Smooth muscle cell (in vitro differentiated cells): Measurements from ENCODE around the gene KLHL22. TPM values are rescaled to one million over a fixed set of nuclear protein-coding genes. Genes with fewer than 3 reads are reported as not detected.

Experiments
- DNase-seq: peaks from one replicate; lab custom pipeline; 2025; ENCODE audit not compliant: unreplicated experiment; lab: John Stamatoyannopoulos, UW
- H2AFZ ChIP-seq: fragments of 200-600 bp; sonication (generic); 2 replicates; pipeline ENCODE4 v1.6.0; 2016; ENCODE audit warnings: antibody characterized with exemption, low read depth, mild to moderate bottlenecking
- H3F3A ChIP-seq: fragments of 200-600 bp; sonication (generic); 2 replicates; pipeline ENCODE4 v1.6.0; 2017; ENCODE audit warnings: antibody characterized with exemption, low read depth
- H3K27ac ChIP-seq: fragments of 200-600 bp; sonication (generic); 2 replicates; pipeline ENCODE4 v1.5.1; 2016; ENCODE audit warnings: low read depth, mild to moderate bottlenecking
- H3K27me3 ChIP-seq: fragments of 200-600 bp; sonication (generic); 2 replicates; pipeline ENCODE4 v1.6.1; 2016; ENCODE audit warnings: low read depth, mild to moderate bottlenecking
- H3K36me3 ChIP-seq: fragments of 200-600 bp; sonication (generic); 2 replicates; pipeline ENCODE4 v1.5.1; 2016; ENCODE audit warnings: low read depth
- H3K4me1 ChIP-seq: fragments of 200-600 bp; sonication (generic); 2 replicates; pipeline ENCODE4 v1.5.1; 2016; ENCODE audit warnings: low read depth
- H3K4me2 ChIP-seq: fragments of 200-600 bp; sonication (generic); 2 replicates; pipeline ENCODE4 v1.6.0; 2016; ENCODE audit warnings: mild to moderate bottlenecking
- H3K4me3 ChIP-seq: fragments of 200-600 bp; sonication (generic); 2 replicates; pipeline ENCODE4 v1.5.1; 2016; ENCODE audit warnings: mild to moderate bottlenecking
- H3K79me2 ChIP-seq: fragments of 200-600 bp; sonication (generic); 2 replicates; pipeline ENCODE4 v1.6.0; 2016; ENCODE audit warnings: low read depth, mild to moderate bottlenecking
- H3K9ac ChIP-seq: fragments of 200-600 bp; sonication (generic); 2 replicates; pipeline ENCODE4 v1.6.0; 2016; ENCODE audit warnings: low read depth
- H3K9me3 ChIP-seq: fragments of 200-600 bp; sonication (generic); replicated peaks from 2 replicates; pipeline ENCODE4 v1.5.1; 2016; ENCODE audit warnings: low read depth
- H4K20me1 ChIP-seq: fragments of 200-600 bp; sonication (generic); 2 replicates; pipeline ENCODE4 v1.6.0; 2016; ENCODE audit warnings: low read depth
- WGBS: methylation state at CpG from one replicate; pipeline ENCODE4 v1.1.7; 2016; ENCODE audit warnings: low lambda C conversion rate; 5-methylcytosine and 5-hydroxymethylcytosine counted together
- polyA plus RNA-seq: library from polyadenylated mRNA; unstranded; fragments of >200 nt; fragmentation: Nextera tagmentation; extraction: Ambion mirVana; gene quantifications from 2 replicates; pipeline ENCODE4 v1.2.1, GENCODE V29; 2016
- total RNA-seq: library from RNA; depleted of rRNA; stranded (reverse); fragments of >200 nt; gene quantifications from 2 replicates; pipeline ENCODE4 v1.2.3, GENCODE V29; 2014
- TF ChIP-seq, protein P1 (sequence below): fragments of 200-600 bp; sonication (generic); IDR thresholded peaks from 2 replicates; pipeline ENCODE4 v1.5.1; 2017; ENCODE audit warnings: borderline replicate concordance, mild to moderate bottlenecking, antibody characterized with exemption; ENCODE audit not compliant: insufficient read depth, poor library complexity, severe bottlenecking

Gene KLHL22
- total and polyA plus RNA-seq, 2 experiments from 2014 or later = 17.1 to 27.3 TPM

DNA sequence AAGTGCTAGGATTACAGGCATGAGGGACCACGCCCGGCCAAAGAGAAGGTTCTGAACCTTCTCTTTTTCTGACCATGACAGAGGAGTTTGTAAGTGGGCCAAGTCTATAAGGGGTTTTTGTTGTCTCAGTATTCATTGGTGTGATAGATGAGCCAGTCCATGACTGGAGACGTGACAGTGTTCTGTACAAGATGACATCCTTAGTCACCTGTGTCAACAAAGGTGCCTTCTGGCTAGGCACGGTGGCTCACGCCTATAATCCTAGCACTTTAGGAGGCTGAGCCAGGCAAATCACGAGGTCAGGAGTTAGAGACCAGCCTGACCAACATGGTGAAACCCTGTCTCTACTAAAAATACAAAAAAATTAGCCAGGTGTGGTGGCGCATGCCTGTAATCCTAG is 4.2 kb upstream of the KLHL22 start:
- peaks cover 4% of the 10 kb centered on the region for H4K20me1 ChIP-seq

DNA sequence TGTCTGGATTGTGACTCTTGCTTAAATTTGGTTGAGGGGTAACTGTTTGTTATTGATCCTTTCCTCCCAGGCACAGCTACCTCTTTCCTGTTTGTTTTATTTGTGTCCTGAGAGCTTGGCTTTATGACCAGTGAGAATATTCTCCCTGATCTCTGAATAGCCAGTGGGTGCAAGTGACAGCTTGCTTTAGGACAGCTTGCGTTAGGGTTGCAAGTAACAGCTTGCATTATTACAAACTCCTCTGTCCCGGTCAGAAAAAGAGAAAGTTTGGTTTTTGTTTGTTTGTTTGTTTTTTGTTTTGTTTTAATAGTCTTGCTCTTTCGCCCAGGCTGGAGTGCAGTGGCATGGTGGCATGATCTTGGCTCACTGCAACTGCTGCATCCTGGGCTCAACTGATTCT is 3.3 kb upstream of the KLHL22 start:
- no peak overlapping the region for H3K27ac ChIP-seq
- no peaks in the 10 kb centered on the region for H3K9me3 ChIP-seq
- WGBS = 70% methylated on average over 3 of the region's 3 CpGs
- no peaks in the 10 kb centered on the region for H3F3A ChIP-seq
- H3K27me3 ChIP-seq = no peaks in the 10 kb centered on the region
- no peak for DNase-seq
- H4K20me1 ChIP-seq = peaks cover 12% of the 10 kb centered on the region
- H3K9ac ChIP-seq = no peak overlapping the region
- H3K36me3 ChIP-seq = no peaks in the 10 kb centered on the region
- no peak overlapping the region for H3K4me2 ChIP-seq
- H3K4me1 ChIP-seq = peaks cover 10% of the 10 kb centered on the region
- H3K79me2 ChIP-seq = peaks cover 14% of the 10 kb centered on the region
- H3K4me3 ChIP-seq = no peak overlapping the region
- TF ChIP-seq, protein P1, sequence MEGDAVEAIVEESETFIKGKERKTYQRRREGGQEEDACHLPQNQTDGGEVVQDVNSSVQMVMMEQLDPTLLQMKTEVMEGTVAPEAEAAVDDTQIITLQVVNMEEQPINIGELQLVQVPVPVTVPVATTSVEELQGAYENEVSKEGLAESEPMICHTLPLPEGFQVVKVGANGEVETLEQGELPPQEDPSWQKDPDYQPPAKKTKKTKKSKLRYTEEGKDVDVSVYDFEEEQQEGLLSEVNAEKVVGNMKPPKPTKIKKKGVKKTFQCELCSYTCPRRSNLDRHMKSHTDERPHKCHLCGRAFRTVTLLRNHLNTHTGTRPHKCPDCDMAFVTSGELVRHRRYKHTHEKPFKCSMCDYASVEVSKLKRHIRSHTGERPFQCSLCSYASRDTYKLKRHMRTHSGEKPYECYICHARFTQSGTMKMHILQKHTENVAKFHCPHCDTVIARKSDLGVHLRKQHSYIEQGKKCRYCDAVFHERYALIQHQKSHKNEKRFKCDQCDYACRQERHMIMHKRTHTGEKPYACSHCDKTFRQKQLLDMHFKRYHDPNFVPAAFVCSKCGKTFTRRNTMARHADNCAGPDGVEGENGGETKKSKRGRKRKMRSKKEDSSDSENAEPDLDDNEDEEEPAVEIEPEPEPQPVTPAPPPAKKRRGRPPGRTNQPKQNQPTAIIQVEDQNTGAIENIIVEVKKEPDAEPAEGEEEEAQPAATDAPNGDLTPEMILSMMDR = no peak
- H2AFZ ChIP-seq = no peak overlapping the region

More for the DNA sequence above, 4.2 kb upstream of the KLHL22 start:
- H3K36me3 ChIP-seq = no peaks in the 10 kb centered on the region
- no peak overlapping the region for H2AFZ ChIP-seq
- 88% methylated on average over 7 of the region's 7 CpGs for WGBS
- H3K27me3 ChIP-seq = no peaks in the 10 kb centered on the region
- H3K9ac ChIP-seq = no peak overlapping the region
- H3K27ac ChIP-seq = no peak overlapping the region
- H3K9me3 ChIP-seq = no peaks in the 10 kb centered on the region
- H3F3A ChIP-seq = no peaks in the 10 kb centered on the region
- peaks cover 6% of the 10 kb centered on the region for H3K79me2 ChIP-seq
- H3K4me1 ChIP-seq = peaks cover 3% of the 10 kb centered on the region
- no peak overlapping the region for H3K4me2 ChIP-seq
- DNase-seq = no peak
- TF ChIP-seq, protein P1 = no peak
- H3K4me3 ChIP-seq = no peak overlapping the region

DNA sequence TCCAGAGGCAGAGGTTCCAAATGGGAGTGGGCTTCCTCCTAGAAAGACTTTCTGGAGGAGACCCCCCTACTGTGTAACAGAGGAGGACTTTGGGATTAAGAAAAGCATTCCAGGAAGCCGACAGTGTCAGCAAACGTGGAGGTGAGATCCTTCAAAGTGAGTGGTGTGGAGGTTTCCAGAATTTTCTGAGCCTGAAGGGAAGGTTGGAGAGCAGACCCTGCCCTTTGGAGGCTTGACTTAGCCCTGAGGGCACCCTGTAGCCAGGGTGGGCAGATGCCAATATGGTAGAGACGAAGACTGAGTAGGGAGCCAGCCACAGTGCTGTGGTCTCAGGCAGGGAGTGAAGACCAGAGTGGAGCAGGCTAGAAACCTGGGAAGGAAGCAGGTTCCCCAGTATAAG is 1.8 kb upstream of the KLHL22 start:
- WGBS = 86% methylated on average over 3 of the region's 3 CpGs
- Histone ChIP-seq H3K4me1 (peaks cover 10% of the 10 kb centered on the region), H4K20me1 (peaks cover 27% of the 10 kb centered on the region), H3K79me2 (peaks cover 29% of the 10 kb centered on the region), H3F3A (no peaks in the 10 kb centered on the region), H2AFZ (no peak overlapping the region), H3K27me3 (no peaks in the 10 kb centered on the region), H3K9ac (no peak overlapping the region), H3K4me3 (no peak overlapping the region), H3K36me3 (no peaks in the 10 kb centered on the region), H3K9me3 (no peaks in the 10 kb centered on the region), H3K27ac (no peak overlapping the region), H3K4me2 (no peak overlapping the region)
- no peak for DNase-seq
- TF ChIP-seq, protein P1 = no peak
